ENCODE results near the gene ADGRG6.

- TF ChIP-seq EZH2 (IDR thresholded peaks at IDR 0.05; ENCODE audit: borderline replicate concordance, insufficient read depth, low read depth, low read length, poor library complexity, severe bottlenecking) (no peak), CTCF (IDR thresholded peaks at IDR 0.05) (no peak)
Measured at GRCh38 chr6:142300758-142301650, 803 bp upstream of the ADGRG6 start.

All from B cell (primary cell).